ENCODE measurements around the gene SYNDIG1. TPM values are rescaled to one million over a fixed set of nuclear protein-coding genes. Genes with fewer than 3 reads are reported as not detected.

The SYNDIG1 gene
- total and polyA plus RNA-seq, 2 of the 4 experiments (the other 2 are of a cell fraction): not detected

- Histone ChIP-seq H2BK120ac (ENCODE audit: low read depth, low read length) (no peak overlapping the region), H3K36me3 (ENCODE audit: control insufficient read depth, insufficient read depth, low read length) (no peaks in the 10 kb centered on the region), H4K5ac (ENCODE audit: low read depth, low read length) (no peak overlapping the region), H2AFZ (replicated peaks; ENCODE audit: low read length, poor library complexity) (no peak overlapping the region), H3K4ac (ENCODE audit: low read depth, low read length) (no peak overlapping the region), H3K27ac (ENCODE audit: insufficient read depth, low read length) (no peak overlapping the region), H4K91ac (ENCODE audit: insufficient read depth, low read depth, low read length) (no peak overlapping the region), H3K4me3 (ENCODE audit: insufficient read depth, low read depth, low read length) (no peak overlapping the region), H3K23ac (ENCODE audit: low read depth, low read length) (no peak overlapping the region), H3K4me2 (ENCODE audit: low read depth, low read length) (no peak overlapping the region), H4K20me1 (ENCODE audit: insufficient read depth, low read length) (no peaks in the 10 kb centered on the region), H2AK5ac (ENCODE audit: low read depth, low read length) (no peak overlapping the region), H4K8ac (ENCODE audit: low read depth in 2 of 2, low read length in 2 of 2) (no peak overlapping the region), H3K14ac (replicated peaks; ENCODE audit: low read depth, low read length) (no peak overlapping the region), H3K27me3 (ENCODE audit: control insufficient read depth, insufficient read depth, low read length) (no peaks in the 10 kb centered on the region), H2BK15ac (ENCODE audit: low read depth, low read length) (no peak overlapping the region), H3K9ac (ENCODE audit: low read depth, low read length) (no peak overlapping the region), H2AK9ac (replicated peaks; ENCODE audit: low read depth, low read length, poor library complexity) (no peak overlapping the region), H3K9me1 (ENCODE audit: insufficient read depth, low read length) (no peaks in the 10 kb centered on the region), H3K4me1 (ENCODE audit: control insufficient read depth, insufficient read depth, low read length) (no peaks in the 10 kb centered on the region), H3K79me1 (ENCODE audit: low read depth in 1 of 2, low read length in 2 of 2) (no peaks in the 10 kb centered on the region), H2BK5ac (ENCODE audit: low read depth, low read length, poor library complexity, severe bottlenecking) (no peak overlapping the region), H3K56ac (ENCODE audit: extremely low read depth, insufficient read depth, low read length) (no peak overlapping the region), H3K18ac (ENCODE audit: low read depth, low read length) (no peak overlapping the region), H2BK20ac (ENCODE audit: low read depth, low read length) (no peak overlapping the region), H3K9me3 (ENCODE audit: control insufficient read depth, insufficient read depth, low read length) (no peaks in the 10 kb centered on the region)
- TF ChIP-seq CEBPB (IDR thresholded peaks at IDR 0.05; ENCODE audit: low read depth, low read length) (no peak), POLR2A (IDR thresholded peaks at IDR 0.05; ENCODE audit: low read depth, low read length) (no peak), MAFK (IDR thresholded peaks at IDR 0.05; ENCODE audit: low read depth, low read length) (no peak), ELK1 (IDR thresholded peaks at IDR 0.05; ENCODE audit: borderline replicate concordance, low read depth, low read length) (no peak), NFE2L2 (IDR thresholded peaks at IDR 0.05; ENCODE audit: low read depth, low read length) (no peak), RCOR1 (IDR thresholded peaks at IDR 0.05; ENCODE audit: insufficient replicate concordance, low read length) (no peak), RFX5 (IDR thresholded peaks at IDR 0.05; ENCODE audit: low read depth, low read length) (no peak), CHD1 (IDR thresholded peaks at IDR 0.05; ENCODE audit: low read depth, low read length) (no peak), CTCF (conservative IDR thresholded peaks at IDR 0.05; ENCODE audit: low read depth, low read length) (no peak), MXI1 (IDR thresholded peaks at IDR 0.05; ENCODE audit: borderline replicate concordance, low read depth, low read length) (no peak)
- CTCF ChIA-PET: no interaction called here
- WGBS, 2 experiments (ENCODE audit: extremely low coverage in 2 of 2, insufficient read length in 1 of 2): 67% methylated on average over 1 of the region's 5 CpGs; no CpG with 5 or more reads in 1 of the 2 experiments
- in situ Hi-C loops (cut with MboI; ENCODE audit: low sequenced_read_pairs) (no loop called here), intact Hi-C loops (cut with micrococcal nuclease) (no loop called here), dilution Hi-C loops (cut with HindIII; ENCODE audit: low sequenced_read_pairs, unreplicated experiment) (no loop called here)
- POLR2A ChIA-PET (ENCODE audit: unreplicated experiment): no interaction called here
- ATAC-seq (ENCODE audit: low read depth) (no peak), DNase-seq (no peak)
- BruUV-seq (replicated peaks): no TSS peak
Measured at GRCh38 chr20:24574797-24575196, 105.4 kb downstream of the SYNDIG1 start.

Measured in IMR-90 (cell line).